Thyroid gland (tissue), 4 donors: ENCODE measurements around the gene SATB2. TPM values are rescaled to one million over a fixed set of nuclear protein-coding genes. Genes with fewer than 3 reads are reported as not detected.

Source experiments
- DNase-seq, 2 donors: peaks; one replicate each; pipeline ENCODE4 v3.0.0-alpha.2; 2019
- H3K27ac ChIP-seq, 3 donors: fragments of 200-600 bp; sonication (generic); 1 replicate in 2 of 3; 2 replicates in 1 of 3; pipeline ENCODE4 v1.5.1; 2016 to 2019; ENCODE audit warnings: mild to moderate bottlenecking in 1 of 3, moderate library complexity in 1 of 3
- H3K27me3 ChIP-seq: fragments of 200-600 bp; sonication (generic); one replicate; pipeline ENCODE4 v1.5.1; 2019
- H3K36me3 ChIP-seq, 2 donors: fragments of 200-600 bp; sonication (generic); one replicate each; pipeline ENCODE4 v1.5.1; 2016 to 2019
- H3K4me1 ChIP-seq, 2 donors: fragments of 200-600 bp; sonication (generic); one replicate each; pipeline ENCODE4 v1.5.1; 2017 to 2019
- H3K4me3 ChIP-seq, 3 donors: fragments of 200-600 bp; sonication (generic); replicated peaks in 1 of 3; 1 replicate in 2 of 3; 2 replicates in 1 of 3; pipeline ENCODE4 v1.5.1; 2016; ENCODE audit warnings: mild to moderate bottlenecking in 1 of 3
- H3K9me3 ChIP-seq: fragments of 200-600 bp; sonication (generic); one replicate; pipeline ENCODE4 v1.5.1; 2017
- CTCF ChIP-seq, 6 experiments: fragments of 200-600 bp in 3 of 6; fragments of 450-650 bp in 3 of 6; sonication (generic) in 3 of 6; IDR thresholded peaks; one replicate each; pipeline ENCODE4 v1.5.1; 2016 to 2019; ENCODE audit warnings: antibody characterized with exemption in 6 of 6, mild to moderate bottlenecking in 2 of 6, inconsistent platforms in 1 of 6, moderate library complexity in 1 of 6
- POLR2A ChIP-seq, 2 donors: fragments of 450-650 bp; IDR thresholded peaks; one replicate each; pipeline ENCODE4 v1.6.1; 2017; ENCODE audit warnings: antibody characterized with exemption in 2 of 2, mild to moderate bottlenecking in 2 of 2, moderate library complexity in 1 of 2
- WGBS, 2 donors: methylation state at CpG; one replicate each; pipeline ENCODE4 v1.1.5; 2017; 5-methylcytosine and 5-hydroxymethylcytosine counted together
- intact Hi-C: fragments of 100-400 bp; cut with DNase I; formaldehyde crosslinking; loops from one replicate; pipeline ENCODE4 v1.15.1; 2023
- total RNA-seq, 4 donors: library from RNA; depleted of rRNA; stranded (reverse); fragments of >200 nt; gene quantifications; one replicate each; pipeline ENCODE4 v1.2.3, GENCODE V29; 2016

Gene SATB2
- total RNA-seq, 4 donors from 2014 or later, result 1.9 to 2.9 (median 1.9) TPM

GRCh38 chr2:199439066-199439465, 18.7 kb downstream of the SATB2 start:
- intact Hi-C loops, result no loop called here
- no peaks in the 10 kb centered on the region for H3K9me3 ChIP-seq
- DNase-seq, result no peak
- 81 to 89% methylated on average over 3 of the region's 3 CpGs for WGBS, 2 donors
- TF ChIP-seq POLR2A (IDR thresholded peaks at IDR 0.05), result no peak
- no peak for TF ChIP-seq CTCF (IDR thresholded peaks at IDR 0.05)
- H3K4me1 ChIP-seq, result no peaks in the 10 kb centered on the region
- H3K36me3 ChIP-seq, result no peaks in the 10 kb centered on the region
- H3K4me3 ChIP-seq, result no peak overlapping the region
- H3K27ac ChIP-seq, result no peak overlapping the region
- H3K27me3 ChIP-seq, result no peaks in the 10 kb centered on the region

GRCh38 chr2:199434555-199434954, 23.2 kb downstream of the SATB2 start:
- Histone ChIP-seq H3K27me3 (no peaks in the 10 kb centered on the region), H3K4me3 (no peak overlapping the region), H3K36me3 (no peaks in the 10 kb centered on the region), H3K9me3 (no peaks in the 10 kb centered on the region), H3K4me1 (no peaks in the 10 kb centered on the region), H3K27ac (no peak overlapping the region)
- no peak for DNase-seq
- intact Hi-C loops, result no loop called here
- TF ChIP-seq CTCF (IDR thresholded peaks at IDR 0.05) (no peak), POLR2A (IDR thresholded peaks at IDR 0.05) (no peak)
- 82 to 92% methylated on average over 1 of the region's 1 CpG for WGBS, 2 donors

- no peaks in the 10 kb centered on the region for H3K4me1 ChIP-seq
- H3K36me3 ChIP-seq, result no peaks in the 10 kb centered on the region
- H3K9me3 ChIP-seq, result no peaks in the 10 kb centered on the region
- 73 to 74% methylated on average over 11 of the region's 11 CpGs for WGBS, 2 donors
- no peak for DNase-seq
- no peak overlapping the region for H3K4me3 ChIP-seq
- H3K27me3 ChIP-seq, result no peaks in the 10 kb centered on the region
- intact Hi-C loops, result no loop called here
- TF ChIP-seq CTCF (IDR thresholded peaks at IDR 0.05) (no peak), POLR2A (IDR thresholded peaks at IDR 0.05) (no peak)
- no peak overlapping the region for H3K27ac ChIP-seq
Measured at GRCh38 chr2:199433204-199433832, 24.4 kb downstream of the SATB2 start.

GRCh38 chr2:199431746-199432213, 26.0 kb downstream of the SATB2 start:
- 70 to 75% methylated on average over 11 of the region's 11 CpGs for WGBS, 2 donors
- Histone ChIP-seq H3K9me3 (no peaks in the 10 kb centered on the region), H3K4me1 (no peaks in the 10 kb centered on the region), H3K4me3 (no peak overlapping the region), H3K27ac (no peak overlapping the region), H3K36me3 (no peaks in the 10 kb centered on the region), H3K27me3 (no peaks in the 10 kb centered on the region)
- DNase-seq, result no peak
- no peak for TF ChIP-seq POLR2A (IDR thresholded peaks at IDR 0.05)
- TF ChIP-seq CTCF (IDR thresholded peaks at IDR 0.05), result no peak
- intact Hi-C loops, result no loop called here

GRCh38 chr2:199430214-199430613, 27.5 kb downstream of the SATB2 start:
- no peak overlapping the region for H3K27ac ChIP-seq
- TF ChIP-seq POLR2A (IDR thresholded peaks at IDR 0.05) (no peak), CTCF (IDR thresholded peaks at IDR 0.05) (no peak)
- no peaks in the 10 kb centered on the region for H3K27me3 ChIP-seq
- no peaks in the 10 kb centered on the region for H3K9me3 ChIP-seq
- intact Hi-C loops, result no loop called here
- H3K4me3 ChIP-seq, result no peak overlapping the region
- 89 to 91% methylated on average over 3 of the region's 3 CpGs for WGBS, 2 donors
- H3K4me1 ChIP-seq, result no peaks in the 10 kb centered on the region
- H3K36me3 ChIP-seq, result no peaks in the 10 kb centered on the region
- no peak for DNase-seq
